Prostate gland (tissue), 2 donors: ENCODE measurements around the gene GUCY2D.

Experiments
- CTCF ChIP-seq, 4 experiments: fragments of 200-600 bp in 2 of 4; fragments of 450-650 bp in 2 of 4; sonication (generic) in 2 of 4; IDR thresholded peaks; 1 replicate in 3 of 4; 2 replicates in 1 of 4; pipeline ENCODE4 v1.5.1; 2016 to 2019; ENCODE audit warnings: antibody characterized with exemption in 4 of 4, mild to moderate bottlenecking in 2 of 4, moderate library complexity in 2 of 4
- POLR2A ChIP-seq: fragments of 450-650 bp; IDR thresholded peaks from one replicate; pipeline ENCODE4 v1.6.1; 2016; ENCODE audit warnings: antibody characterized with exemption, mild to moderate bottlenecking

- no peak for TF ChIP-seq POLR2A
- TF ChIP-seq CTCF (IDR thresholded peaks at IDR 0.05): no peak
Observed at GRCh38 chr17:8031950-8032349, 29.5 kb downstream of the GUCY2D start.
